Nephron (organoid): ENCODE results near the gene TNFRSF8.
"Not testable (repeated sequence)": the region's sequence is repeated elsewhere in the genome, so short reads cannot be mapped to it uniquely, and the experiment has no call there.

Experiments used
- H3K27ac Mint-ChIP-seq, 3 experiments: 2 replicates each; pipeline ENCODE4 v1.8.0; 2020; ENCODE audit warnings: mixed read lengths in 3 of 3, mild to moderate bottlenecking in 2 of 3, moderate library complexity in 1 of 3
- H3K27me3 Mint-ChIP-seq: 2 replicates; pipeline ENCODE4 v1.8.0; 2021; ENCODE audit warnings: low read depth, mild to moderate bottlenecking, moderate library complexity, mixed read lengths
- H3K36me3 Mint-ChIP-seq: 2 replicates; pipeline ENCODE4 v1.8.0; 2020; ENCODE audit warnings: low read depth, mixed read lengths
- H3K4me1 Mint-ChIP-seq: 2 replicates; pipeline ENCODE4 v1.8.0; 2020; ENCODE audit warnings: mixed read lengths
- H3K4me3 Mint-ChIP-seq, 3 experiments: 2 replicates each; pipeline ENCODE4 v1.8.0; 2020; ENCODE audit warnings: mild to moderate bottlenecking in 3 of 3, mixed read lengths in 3 of 3, moderate library complexity in 2 of 3
- H3K9me3 Mint-ChIP-seq: 2 replicates; pipeline ENCODE4 v1.8.0; 2020; ENCODE audit warnings: mixed read lengths
- TF ChIP-seq, protein P1 (sequence below), 3 experiments: fragments of 200-600 bp; sonication (generic); IDR thresholded peaks; one replicate each; pipeline ENCODE4 v1.5.0; 2021; ENCODE audit warnings: antibody characterized with exemption in 3 of 3; ENCODE audit not compliant: unreplicated experiment in 3 of 3

The TNFRSF8 gene

DNA sequence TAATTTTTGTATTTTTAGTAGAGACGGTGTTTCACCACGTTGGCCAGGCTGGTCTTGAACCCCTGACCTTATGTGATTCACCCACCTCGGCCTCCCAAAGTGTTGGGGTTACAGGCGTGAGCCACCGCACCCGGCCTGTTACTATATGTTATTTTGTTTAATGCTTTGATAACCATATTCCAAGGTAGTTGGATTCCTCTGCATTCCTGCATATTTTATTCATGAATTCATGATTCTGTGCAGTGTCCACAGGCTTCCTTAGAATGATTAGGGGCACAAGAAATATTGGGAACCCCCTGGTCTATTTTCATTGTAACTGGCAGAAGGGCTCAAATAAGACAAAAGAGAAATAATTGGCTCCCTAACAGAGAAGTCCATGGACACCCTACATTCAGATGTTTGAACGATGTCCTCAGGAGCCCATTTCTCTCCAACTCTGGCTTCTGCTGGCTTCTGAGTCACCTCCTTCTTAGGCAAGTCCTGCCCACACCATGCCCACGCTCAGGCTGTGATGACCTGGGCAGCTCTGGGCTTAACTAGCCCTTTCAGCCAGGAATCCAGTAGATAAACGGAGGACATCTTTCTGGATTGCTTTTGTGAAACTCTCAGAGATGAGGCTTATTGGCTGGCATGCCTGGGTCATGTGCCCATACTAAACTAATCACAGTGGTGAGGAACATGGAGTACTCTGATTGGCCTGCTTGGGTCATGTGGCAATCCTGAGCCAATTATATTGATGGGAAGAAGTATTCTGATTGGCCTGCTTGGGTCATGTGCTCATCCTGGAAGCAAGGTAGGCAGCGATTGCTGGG lies 32.6 kb downstream of the TNFRSF8 start:
- Mint-ChIP-seq H3K27ac (no peak overlapping the region), H3K27me3 (peaks cover 5% of the 10 kb centered on the region), H3K36me3 (no peaks in the 10 kb centered on the region), H3K4me3 (no peak overlapping the region), H3K4me1 (no peaks in the 10 kb centered on the region), H3K9me3 (peaks cover 14% of the 10 kb centered on the region)
- TF ChIP-seq, protein P1, sequence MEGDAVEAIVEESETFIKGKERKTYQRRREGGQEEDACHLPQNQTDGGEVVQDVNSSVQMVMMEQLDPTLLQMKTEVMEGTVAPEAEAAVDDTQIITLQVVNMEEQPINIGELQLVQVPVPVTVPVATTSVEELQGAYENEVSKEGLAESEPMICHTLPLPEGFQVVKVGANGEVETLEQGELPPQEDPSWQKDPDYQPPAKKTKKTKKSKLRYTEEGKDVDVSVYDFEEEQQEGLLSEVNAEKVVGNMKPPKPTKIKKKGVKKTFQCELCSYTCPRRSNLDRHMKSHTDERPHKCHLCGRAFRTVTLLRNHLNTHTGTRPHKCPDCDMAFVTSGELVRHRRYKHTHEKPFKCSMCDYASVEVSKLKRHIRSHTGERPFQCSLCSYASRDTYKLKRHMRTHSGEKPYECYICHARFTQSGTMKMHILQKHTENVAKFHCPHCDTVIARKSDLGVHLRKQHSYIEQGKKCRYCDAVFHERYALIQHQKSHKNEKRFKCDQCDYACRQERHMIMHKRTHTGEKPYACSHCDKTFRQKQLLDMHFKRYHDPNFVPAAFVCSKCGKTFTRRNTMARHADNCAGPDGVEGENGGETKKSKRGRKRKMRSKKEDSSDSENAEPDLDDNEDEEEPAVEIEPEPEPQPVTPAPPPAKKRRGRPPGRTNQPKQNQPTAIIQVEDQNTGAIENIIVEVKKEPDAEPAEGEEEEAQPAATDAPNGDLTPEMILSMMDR (IDR thresholded peaks at IDR 0.05; ENCODE audit: unreplicated experiment in 3 of 3), result no peak

DNA sequence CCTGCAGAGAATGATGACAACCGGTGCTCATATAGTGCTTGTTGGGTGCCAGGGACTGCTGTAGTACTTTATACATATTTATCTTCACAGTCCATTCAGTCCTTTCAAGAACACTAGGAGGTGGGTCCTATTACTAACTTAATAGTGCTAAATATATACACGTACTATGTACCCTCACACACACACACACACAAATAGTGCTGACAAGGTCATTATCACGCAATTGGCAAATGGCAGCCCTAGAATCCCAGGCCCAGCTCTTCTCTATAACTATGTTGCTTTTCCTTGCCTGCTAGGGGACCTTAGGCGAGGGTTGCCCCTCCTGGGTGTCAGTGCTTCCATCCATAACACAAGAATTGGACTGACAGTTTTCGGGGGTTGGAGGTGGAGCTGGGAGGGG lies 33.5 kb downstream of the TNFRSF8 start:
- H3K4me3 Mint-ChIP-seq, result no peak overlapping the region
- H3K9me3 Mint-ChIP-seq, result peaks cover 11% of the 10 kb centered on the region
- peaks cover under 1% of the 10 kb centered on the region for H3K27me3 Mint-ChIP-seq
- TF ChIP-seq, protein P1 (IDR thresholded peaks at IDR 0.05; ENCODE audit: unreplicated experiment in 3 of 3), result no peak
- H3K36me3 Mint-ChIP-seq, result no peaks in the 10 kb centered on the region
- no peak overlapping the region for H3K27ac Mint-ChIP-seq
- H3K4me1 Mint-ChIP-seq, result no peaks in the 10 kb centered on the region

DNA sequence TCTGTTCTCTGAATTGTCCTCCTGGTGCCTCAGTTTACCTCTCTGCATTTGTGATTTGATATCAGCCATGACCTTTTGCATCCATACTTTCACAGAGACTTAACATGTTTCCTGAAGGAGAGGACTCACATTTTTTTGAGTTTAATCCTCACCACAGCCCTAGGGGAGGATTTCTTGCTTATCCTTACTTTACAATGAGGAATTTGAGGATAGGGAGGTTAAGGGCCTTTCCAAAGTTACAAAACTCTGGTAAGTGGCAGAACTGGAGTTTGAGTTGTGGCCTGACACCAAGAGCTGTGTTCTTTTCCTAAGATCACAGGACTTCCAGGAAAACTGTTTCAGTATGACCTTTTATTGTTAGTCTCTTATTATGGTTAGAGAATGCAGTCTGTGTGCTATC lies 34.2 kb downstream of the TNFRSF8 start:
- Mint-ChIP-seq H3K4me3 (no peak overlapping the region), H3K27ac (no peak overlapping the region), H3K36me3 (no peaks in the 10 kb centered on the region), H3K9me3 (peaks cover 11% of the 10 kb centered on the region), H3K27me3 (no peaks in the 10 kb centered on the region), H3K4me1 (no peaks in the 10 kb centered on the region)
- TF ChIP-seq, protein P1 (IDR thresholded peaks at IDR 0.05; ENCODE audit: unreplicated experiment in 3 of 3), result no peak

GRCh38 chr1:12098786-12099185 lies 35.7 kb downstream of the TNFRSF8 start:
- H3K4me1 Mint-ChIP-seq, result no peaks in the 10 kb centered on the region
- H3K36me3 Mint-ChIP-seq, result no peaks in the 10 kb centered on the region
- no peak overlapping the region for H3K27ac Mint-ChIP-seq
- H3K27me3 Mint-ChIP-seq, result no peaks in the 10 kb centered on the region
- H3K9me3 Mint-ChIP-seq, result peaks cover 9% of the 10 kb centered on the region
- H3K4me3 Mint-ChIP-seq, result no peak overlapping the region
- TF ChIP-seq, protein P1 (IDR thresholded peaks at IDR 0.05; ENCODE audit: unreplicated experiment in 3 of 3), result no peak

DNA sequence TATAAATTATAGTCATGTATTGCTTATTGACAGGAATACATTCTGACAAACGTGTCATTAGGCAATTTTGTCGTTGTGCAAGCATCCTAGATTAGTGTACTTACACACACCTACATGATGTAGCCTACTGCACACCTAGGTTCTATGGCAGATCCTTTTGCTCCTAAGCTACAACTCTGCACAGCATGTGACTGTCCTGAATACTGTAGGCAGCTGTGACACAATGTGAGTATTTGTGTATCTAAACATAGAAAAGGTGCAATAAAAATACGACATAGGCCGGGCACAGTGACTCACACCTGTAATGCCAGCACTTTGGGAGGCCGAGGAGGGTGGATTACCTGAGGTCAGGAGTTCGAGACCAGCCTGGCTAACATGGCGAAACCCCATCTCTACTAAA lies 36.5 kb downstream of the TNFRSF8 start:
- H3K4me1 Mint-ChIP-seq, result no peaks in the 10 kb centered on the region
- peaks cover 9% of the 10 kb centered on the region for H3K9me3 Mint-ChIP-seq
- no peak overlapping the region for H3K27ac Mint-ChIP-seq
- no peaks in the 10 kb centered on the region for H3K27me3 Mint-ChIP-seq
- no peaks in the 10 kb centered on the region for H3K36me3 Mint-ChIP-seq
- TF ChIP-seq, protein P1 (IDR thresholded peaks at IDR 0.05; ENCODE audit: unreplicated experiment in 3 of 3), result no peak
- no peak overlapping the region for H3K4me3 Mint-ChIP-seq

GRCh38 chr1:12100071-12100470 lies 37.0 kb downstream of the TNFRSF8 start:
- Mint-ChIP-seq H3K27me3 (no peaks in the 10 kb centered on the region), H3K9me3 (peaks cover 9% of the 10 kb centered on the region), H3K4me3 (no peak overlapping the region), H3K36me3 (no peaks in the 10 kb centered on the region), H3K27ac (no peak overlapping the region), H3K4me1 (no peaks in the 10 kb centered on the region)
- TF ChIP-seq, protein P1 (IDR thresholded peaks at IDR 0.05; ENCODE audit: unreplicated experiment in 3 of 3), result no peak

DNA sequence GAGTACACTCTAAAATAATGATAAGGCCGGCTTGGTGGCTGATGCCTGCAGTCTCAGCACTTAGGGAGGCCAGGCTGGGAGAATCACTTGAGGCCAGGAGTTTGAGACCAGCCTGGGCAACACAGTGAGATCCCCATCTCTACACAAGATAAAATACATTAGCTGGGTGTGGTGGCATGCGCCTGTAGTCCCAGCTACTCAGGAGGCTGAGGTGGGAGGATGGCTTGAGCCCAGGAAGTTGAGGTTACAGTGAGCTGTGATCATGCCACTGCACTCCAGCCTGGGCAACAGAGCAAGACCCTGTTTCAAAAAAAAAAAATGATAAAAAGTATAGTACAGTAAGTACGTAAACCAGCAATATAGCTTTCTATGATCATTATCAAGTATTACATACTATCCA lies 38.0 kb downstream of the TNFRSF8 start:
- not testable (repeated sequence) for H3K36me3 Mint-ChIP-seq, H3K27me3 Mint-ChIP-seq, H3K4me3 Mint-ChIP-seq, H3K27ac Mint-ChIP-seq, H3K4me1 Mint-ChIP-seq, H3K9me3 Mint-ChIP-seq
